ENCODE data around the gene NUP62CL.

GRCh38 chrX:107119283-107119682, 87.0 kb downstream of the NUP62CL start:
- TF ChIP-seq, protein P1, sequence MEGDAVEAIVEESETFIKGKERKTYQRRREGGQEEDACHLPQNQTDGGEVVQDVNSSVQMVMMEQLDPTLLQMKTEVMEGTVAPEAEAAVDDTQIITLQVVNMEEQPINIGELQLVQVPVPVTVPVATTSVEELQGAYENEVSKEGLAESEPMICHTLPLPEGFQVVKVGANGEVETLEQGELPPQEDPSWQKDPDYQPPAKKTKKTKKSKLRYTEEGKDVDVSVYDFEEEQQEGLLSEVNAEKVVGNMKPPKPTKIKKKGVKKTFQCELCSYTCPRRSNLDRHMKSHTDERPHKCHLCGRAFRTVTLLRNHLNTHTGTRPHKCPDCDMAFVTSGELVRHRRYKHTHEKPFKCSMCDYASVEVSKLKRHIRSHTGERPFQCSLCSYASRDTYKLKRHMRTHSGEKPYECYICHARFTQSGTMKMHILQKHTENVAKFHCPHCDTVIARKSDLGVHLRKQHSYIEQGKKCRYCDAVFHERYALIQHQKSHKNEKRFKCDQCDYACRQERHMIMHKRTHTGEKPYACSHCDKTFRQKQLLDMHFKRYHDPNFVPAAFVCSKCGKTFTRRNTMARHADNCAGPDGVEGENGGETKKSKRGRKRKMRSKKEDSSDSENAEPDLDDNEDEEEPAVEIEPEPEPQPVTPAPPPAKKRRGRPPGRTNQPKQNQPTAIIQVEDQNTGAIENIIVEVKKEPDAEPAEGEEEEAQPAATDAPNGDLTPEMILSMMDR (IDR thresholded peaks at IDR 0.05) = no peak
- no peak for TF ChIP-seq POLR2A (IDR thresholded peaks at IDR 0.05)

Data from lower leg skin (tissue), 3 donors.